NCI-H524 (cell line): ENCODE measurements around the gene GRM4.

Source experiments
- DNase-seq, 2 experiments: peaks; one replicate each; lab custom pipeline; 2025; lab: John Stamatoyannopoulos, UW

Gene GRM4

GRCh38 chr6:34108176-34108575, 37.7 kb downstream of the GRM4 start:
- DNase-seq = peak; percentile 23 to 39

GRCh38 chr6:34106900-34107299, 39.0 kb downstream of the GRM4 start:
- no peak for DNase-seq

GRCh38 chr6:34106421-34106820, 39.5 kb downstream of the GRM4 start:
- no peak for DNase-seq

GRCh38 chr6:34104628-34105027, 41.3 kb downstream of the GRM4 start:
- DNase-seq = no peak

- DNase-seq = no peak
These were observed 41.7 kb downstream of the GRM4 start for GRCh38 chr6:34104186-34104585.

- no peak for DNase-seq
These were observed 42.6 kb downstream of the GRM4 start for GRCh38 chr6:34103321-34103720.

- DNase-seq = no peak
These were observed 43.2 kb downstream of the GRM4 start for GRCh38 chr6:34102696-34103095.

GRCh38 chr6:34102099-34102656, 43.7 kb downstream of the GRM4 start:
- no peak for DNase-seq

- no peak for DNase-seq
These were observed 45.1 kb downstream of the GRM4 start for GRCh38 chr6:34100788-34101187.

GRCh38 chr6:34099878-34100277, 46.0 kb downstream of the GRM4 start:
- peak in 1 of 2 experiments; percentile 21 for DNase-seq

- no peak for DNase-seq
These were observed 47.6 kb downstream of the GRM4 start for GRCh38 chr6:34098045-34098936.

- no peak for DNase-seq
These were observed 49.1 kb downstream of the GRM4 start for GRCh38 chr6:34096814-34097213.

GRCh38 chr6:34096193-34096592, 49.7 kb downstream of the GRM4 start:
- DNase-seq = no peak

GRCh38 chr6:34095741-34096140, 50.1 kb downstream of the GRM4 start:
- DNase-seq = peak; percentile 10 to 25

GRCh38 chr6:34095136-34095505, 50.8 kb downstream of the GRM4 start:
- DNase-seq = no peak

- peak in 1 of 2 experiments; percentile 27 for DNase-seq
These were observed 51.3 kb downstream of the GRM4 start for GRCh38 chr6:34094474-34095135.

- DNase-seq = no peak
These were observed 51.9 kb downstream of the GRM4 start for GRCh38 chr6:34093854-34094430.

GRCh38 chr6:34093206-34093605, 52.7 kb downstream of the GRM4 start:
- no peak for DNase-seq

- DNase-seq = no peak
These were observed 53.3 kb downstream of the GRM4 start for GRCh38 chr6:34092631-34093030.

GRCh38 chr6:34090935-34091334, 55.0 kb downstream of the GRM4 start:
- DNase-seq = no peak

- peak; percentile 86 to 93 for DNase-seq
These were observed 55.4 kb downstream of the GRM4 start for GRCh38 chr6:34090529-34090928.

GRCh38 chr6:34086558-34086957, 59.3 kb downstream of the GRM4 start:
- no peak for DNase-seq
